SK-N-SH (cell line): ENCODE data around the gene RBMY1F.
"Not testable (repeated sequence)": the region's sequence is repeated elsewhere in the genome, so short reads cannot be mapped to it uniquely, and the experiment has no call there.

Source experiments
- CTCF ChIP-seq: fragments of 200-600 bp; sonication (generic); IDR thresholded peaks from 2 replicates; pipeline ENCODE4 v1.6.1; 2017; ENCODE audit warnings: antibody characterized with exemption, mild to moderate bottlenecking, moderate library complexity
- EP300 ChIP-seq, 2 experiments: IDR thresholded peaks; 2 replicates each; pipeline versions ENCODE4 v1.4.0 to v1.6.1; 2012; ENCODE audit warnings: borderline replicate concordance in 1 of 2, low read depth in 1 of 2, low read length in 1 of 2
- REST ChIP-seq: IDR thresholded peaks from 2 replicates; pipeline ENCODE4 v1.6.1; 2012; ENCODE audit warnings: mild to moderate bottlenecking, low read depth, low read length, moderate library complexity

GRCh38 chrY:22130494-22130893 is 52.2 kb downstream of the RBMY1F start:
- not testable (repeated sequence) for TF ChIP-seq REST; CTCF; EP300 (IDR thresholded peaks at IDR 0.05; ENCODE audit: borderline replicate concordance in 1 of 2, low read depth in 1 of 2, low read length in 1 of 2)
